HepG2 (cell line): ENCODE results near the gene SRSF3. TPM values are rescaled to one million over a fixed set of nuclear protein-coding genes. Genes with fewer than 3 reads are reported as not detected.

Experiments used
- AGO1 ChIP-seq: fragments of 200-400 bp; formaldehyde crosslinking; IDR thresholded peaks from 2 replicates; pipeline ENCODE4 v1.6.1; 2017; ENCODE audit warnings: mild to moderate bottlenecking, low read depth, low read length, moderate library complexity; ENCODE audit not compliant: poor library complexity, severe bottlenecking
- BCL6 ChIP-seq: IDR thresholded peaks from 2 replicates; pipeline ENCODE4 v1.6.1; 2016; ENCODE audit warnings: missing genetic modification reagents, missing compliant biosample characterization
- ETV6 ChIP-seq: sonication (generic); formaldehyde crosslinking; conservative IDR thresholded peaks from 2 replicates; pipeline ENCODE4 v1.4.0; 2020; ENCODE audit warnings: missing genetic modification reagents
- FOXK1 ChIP-seq: sonication (generic); formaldehyde crosslinking; IDR thresholded peaks from 2 replicates; pipeline ENCODE4 v1.4.0; 2020; ENCODE audit warnings: low read depth, missing genetic modification reagents, borderline replicate concordance
- HDAC2 ChIP-seq: sonication (generic); formaldehyde crosslinking; IDR thresholded peaks from 2 replicates; pipeline ENCODE4 v1.4.0; 2020; ENCODE audit warnings: missing genetic modification reagents
- MBNL3 ChIP-seq: fragments of 250-450 bp; sonication (Bioruptor Pico); conservative IDR thresholded peaks from 2 replicates; pipeline ENCODE4 v1.8.0; 2022; ENCODE audit warnings: mild to moderate bottlenecking, inconsistent platforms
- MED1 ChIP-seq: sonication (generic); formaldehyde crosslinking; IDR thresholded peaks from 2 replicates; pipeline ENCODE4 v1.4.0; 2020; ENCODE audit warnings: missing genetic modification reagents
- NCOR1 ChIP-seq: fragments of 200-600 bp; sonication (generic); IDR thresholded peaks from 2 replicates; pipeline ENCODE4 v1.7.0; 2017; ENCODE audit warnings: antibody characterized with exemption, low read length, borderline replicate concordance
- RXRB ChIP-seq: IDR thresholded peaks from 2 replicates; pipeline ENCODE4 v1.6.1; 2016; ENCODE audit warnings: borderline replicate concordance, missing genetic modification reagents, missing compliant biosample characterization
- STAG1 ChIP-seq: sonication (generic); formaldehyde crosslinking; IDR thresholded peaks from 2 replicates; pipeline ENCODE4 v1.4.0; 2020; ENCODE audit warnings: missing genetic modification reagents
- TCF7L2 ChIP-seq: IDR thresholded peaks from 2 replicates; pipeline ENCODE4 v1.6.1; 2011; ENCODE audit warnings: mild to moderate bottlenecking, low read depth, low read length, moderate library complexity
- TIGD3 ChIP-seq: sonication (generic); formaldehyde crosslinking; IDR thresholded peaks from 2 replicates; pipeline ENCODE4 v1.5.1; 2020; ENCODE audit warnings: mild to moderate bottlenecking, missing genetic modification reagents, borderline replicate concordance
- ZBTB38 ChIP-seq: sonication (generic); formaldehyde crosslinking; IDR thresholded peaks from 2 replicates; pipeline ENCODE4 v1.5.1; 2020; ENCODE audit warnings: mild to moderate bottlenecking, missing genetic modification reagents
- ZBTB42 ChIP-seq: sonication (generic); formaldehyde crosslinking; IDR thresholded peaks from 2 replicates; pipeline ENCODE4 v1.5.0; 2020; ENCODE audit warnings: mild to moderate bottlenecking, missing genetic modification reagents
- ZFP36 ChIP-seq: fragments of 150-350 bp; IDR thresholded peaks from 2 replicates; pipeline ENCODE4 v1.6.1; 2018; ENCODE audit warnings: borderline replicate concordance, low read length, low read depth; ENCODE audit not compliant: partially characterized antibody
- ZKSCAN1 ChIP-seq: fragments of 150-350 bp; IDR thresholded peaks from 2 replicates; pipeline ENCODE4 v1.6.1; 2014; ENCODE audit warnings: low read length
- ZNF33B ChIP-seq: sonication (generic); formaldehyde crosslinking; IDR thresholded peaks from 2 replicates; pipeline ENCODE4 v1.5.1; 2020; ENCODE audit warnings: mild to moderate bottlenecking, missing genetic modification reagents
- ZNF678 ChIP-seq: sonication (generic); formaldehyde crosslinking; IDR thresholded peaks from 2 replicates; pipeline ENCODE4 v1.4.0; 2020; ENCODE audit warnings: mild to moderate bottlenecking, missing genetic modification reagents
- ZNF782 ChIP-seq: sonication (generic); formaldehyde crosslinking; IDR thresholded peaks from 2 replicates; pipeline ENCODE4 v1.4.0; 2020; ENCODE audit warnings: missing genetic modification reagents, mild to moderate bottlenecking, borderline replicate concordance
- ZNF839 ChIP-seq: sonication (generic); formaldehyde crosslinking; IDR thresholded peaks from 2 replicates; pipeline ENCODE4 v1.4.0; 2020; ENCODE audit warnings: missing genetic modification reagents, mild to moderate bottlenecking, borderline replicate concordance
- ZSCAN31 ChIP-seq: sonication (generic); formaldehyde crosslinking; IDR thresholded peaks from 2 replicates; pipeline ENCODE4 v1.5.0; 2020; ENCODE audit warnings: low read depth, mild to moderate bottlenecking, missing genetic modification reagents
- polyA plus RNA-seq, 8 experiments: library from polyadenylated mRNA; depleted of rRNA in 3 of 8; stranded (reverse) in 7 of 8; unstranded in 1 of 8; fragments of >200 nt; fragmentation: Illumina TruSeq in 4 of 8; extraction: Trizol in 4 of 8; gene quantifications; 2 replicates each; pipeline versions ENCODE4 v1.2.1 to v1.2.3, GENCODE V29; 2011 to 2016; ENCODE audit warnings: low read depth in 4 of 8, missing spikeins in 1 of 8, mixed read lengths in 1 of 8; ENCODE audit not compliant: insufficient read depth in 1 of 8
- total RNA-seq, 5 experiments: library from RNA; depleted of rRNA; stranded (reverse); fragments of >200 nt; fragmentation: Illumina TruSeq; extraction: Trizol; gene quantifications; 2 replicates each; pipeline ENCODE4 v1.2.3, GENCODE V29; 2016; ENCODE audit warnings: low read depth in 1 of 5
- TF ChIP-seq, protein P1 (sequence below): sonication (generic); formaldehyde crosslinking; IDR thresholded peaks from 2 replicates; pipeline ENCODE4 v1.8.1; 2023; ENCODE audit warnings: mild to moderate bottlenecking, missing genetic modification reagents, borderline replicate concordance
- TF ChIP-seq, protein P2 (sequence below): IDR thresholded peaks from 2 replicates; pipeline ENCODE4 v1.6.1; 2016; ENCODE audit warnings: missing compliant biosample characterization, missing genetic modification reagents, borderline replicate concordance
- TF ChIP-seq, protein P3 (sequence below): sonication (generic); formaldehyde crosslinking; IDR thresholded peaks from 2 replicates; pipeline ENCODE4 v1.4.0; 2020; ENCODE audit warnings: missing genetic modification reagents

Gene SRSF3
- total and polyA plus RNA-seq, 2 of the 13 experiments (the other 11 are each of a cell fraction or from before 2014, with no cell fraction given), result 206 to 684 TPM

GRCh38 chr6:36594029-36594815, at the start of gene SRSF3 (continued):
- TF ChIP-seq ZNF839 (CRISPR knock-in tag) (0 out of 2 replicates have a peak, but pooled peaks have one; percentile 68), NCOR1 (0 out of 2 replicates have a peak, but pooled peaks have one; percentile 44), HDAC2 (peak; percentile 62), TCF7L2 (no peak), ZBTB38 (CRISPR knock-in tag) (peak; percentile 89; the same call in 1 of the 2 replicates), FOXK1 (CRISPR knock-in tag) (peak; percentile 78; the same call in 1 of the 2 replicates), ZNF33B (CRISPR knock-in tag) (peak; percentile 18; the same call in 1 of the 2 replicates), ZBTB42 (CRISPR knock-in tag) (no peak), STAG1 (CRISPR knock-in tag) (peak; percentile 49), MED1 (CRISPR knock-in tag) (peak; percentile 76), ZSCAN31 (CRISPR knock-in tag) (peak; percentile 87), TIGD3 (CRISPR knock-in tag) (peak; percentile 82; the same call in 1 of the 2 replicates), ZKSCAN1 (no peak), ZNF782 (CRISPR knock-in tag) (peak; percentile 33; the same call in 1 of the 2 replicates), ETV6 (peak; percentile 78), RXRB (peak; percentile 75), AGO1 (no peak), ZFP36 (no peak), BCL6 (CRISPR knock-in tag) (peak; percentile 45; the same call in 1 of the 2 replicates), ZNF678 (CRISPR knock-in tag) (no peak), MBNL3 (CRISPR knock-in tag) (no peak)
- TF ChIP-seq, protein P1, sequence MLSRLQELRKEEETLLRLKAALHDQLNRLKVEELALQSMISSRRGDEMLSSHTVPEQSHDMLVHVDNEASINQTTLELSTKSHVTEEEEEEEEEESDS (CRISPR knock-in tag), result peak; percentile 55; the same call in 1 of the 2 replicates
- TF ChIP-seq, protein P2, sequence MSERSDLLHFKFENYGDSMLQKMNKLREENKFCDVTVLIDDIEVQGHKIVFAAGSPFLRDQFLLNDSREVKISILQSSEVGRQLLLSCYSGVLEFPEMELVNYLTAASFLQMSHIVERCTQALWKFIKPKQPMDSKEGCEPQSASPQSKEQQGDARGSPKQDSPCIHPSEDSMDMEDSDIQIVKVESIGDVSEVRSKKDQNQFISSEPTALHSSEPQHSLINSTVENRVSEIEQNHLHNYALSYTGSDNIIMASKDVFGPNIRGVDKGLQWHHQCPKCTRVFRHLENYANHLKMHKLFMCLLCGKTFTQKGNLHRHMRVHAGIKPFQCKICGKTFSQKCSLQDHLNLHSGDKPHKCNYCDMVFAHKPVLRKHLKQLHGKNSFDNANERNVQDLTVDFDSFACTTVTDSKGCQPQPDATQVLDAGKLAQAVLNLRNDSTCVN (CRISPR knock-in tag), result peak; percentile 92
- TF ChIP-seq, protein P3, sequence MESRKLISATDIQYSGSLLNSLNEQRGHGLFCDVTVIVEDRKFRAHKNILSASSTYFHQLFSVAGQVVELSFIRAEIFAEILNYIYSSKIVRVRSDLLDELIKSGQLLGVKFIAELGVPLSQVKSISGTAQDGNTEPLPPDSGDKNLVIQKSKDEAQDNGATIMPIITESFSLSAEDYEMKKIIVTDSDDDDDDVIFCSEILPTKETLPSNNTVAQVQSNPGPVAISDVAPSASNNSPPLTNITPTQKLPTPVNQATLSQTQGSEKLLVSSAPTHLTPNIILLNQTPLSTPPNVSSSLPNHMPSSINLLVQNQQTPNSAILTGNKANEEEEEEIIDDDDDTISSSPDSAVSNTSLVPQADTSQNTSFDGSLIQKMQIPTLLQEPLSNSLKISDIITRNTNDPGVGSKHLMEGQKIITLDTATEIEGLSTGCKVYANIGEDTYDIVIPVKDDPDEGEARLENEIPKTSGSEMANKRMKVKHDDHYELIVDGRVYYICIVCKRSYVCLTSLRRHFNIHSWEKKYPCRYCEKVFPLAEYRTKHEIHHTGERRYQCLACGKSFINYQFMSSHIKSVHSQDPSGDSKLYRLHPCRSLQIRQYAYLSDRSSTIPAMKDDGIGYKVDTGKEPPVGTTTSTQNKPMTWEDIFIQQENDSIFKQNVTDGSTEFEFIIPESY (CRISPR knock-in tag), result peak; percentile 17
